HUES48 (cell line): ENCODE measurements around the gene ICOS.

Experiments
- H3K27ac ChIP-seq: one replicate; pipeline ENCODE4 v1.7.0; 2013; ENCODE audit warnings: low read depth, low read length, inconsistent platforms
- H3K27me3 ChIP-seq: 2 replicates; pipeline ENCODE4 v1.6.1; 2013; ENCODE audit warnings: mild to moderate bottlenecking, low read length; ENCODE audit not compliant: control insufficient read depth, insufficient read depth
- H3K36me3 ChIP-seq: 2 replicates; pipeline ENCODE4 v1.6.1; 2013; ENCODE audit warnings: low read length; ENCODE audit not compliant: control insufficient read depth, insufficient read depth
- H3K4me1 ChIP-seq: 2 replicates; pipeline ENCODE4 v1.6.1; 2013; ENCODE audit warnings: mild to moderate bottlenecking, low read length; ENCODE audit not compliant: control insufficient read depth, insufficient read depth
- H3K4me3 ChIP-seq: 2 replicates; pipeline ENCODE4 v1.5.1; 2013; ENCODE audit warnings: mild to moderate bottlenecking, low read depth, low read length
- H3K9ac ChIP-seq: 2 replicates; pipeline ENCODE4 v1.6.1; 2013; ENCODE audit warnings: mild to moderate bottlenecking, low read depth, low read length, moderate library complexity
- H3K9me3 ChIP-seq: 2 replicates; pipeline ENCODE4 v1.6.1; 2013; ENCODE audit warnings: low read length; ENCODE audit not compliant: control insufficient read depth, insufficient read depth

Gene ICOS

GRCh38 chr2:203994735-203995134 lies 58.2 kb downstream of the ICOS start:
- Histone ChIP-seq H3K4me1 (no peaks in the 10 kb centered on the region), H3K4me3 (no peak overlapping the region), H3K36me3 (no peaks in the 10 kb centered on the region), H3K9ac (no peak overlapping the region), H3K9me3 (no peaks in the 10 kb centered on the region), H3K27ac (no peak overlapping the region), H3K27me3 (no peaks in the 10 kb centered on the region)

GRCh38 chr2:203996692-203997091 lies 60.1 kb downstream of the ICOS start:
- H3K4me3 ChIP-seq, result no peak overlapping the region
- no peaks in the 10 kb centered on the region for H3K4me1 ChIP-seq
- no peaks in the 10 kb centered on the region for H3K36me3 ChIP-seq
- no peaks in the 10 kb centered on the region for H3K9me3 ChIP-seq
- no peak overlapping the region for H3K9ac ChIP-seq
- no peaks in the 10 kb centered on the region for H3K27me3 ChIP-seq
- no peak overlapping the region for H3K27ac ChIP-seq

- no peak overlapping the region for H3K9ac ChIP-seq
- H3K4me1 ChIP-seq, result no peaks in the 10 kb centered on the region
- H3K27me3 ChIP-seq, result no peaks in the 10 kb centered on the region
- H3K9me3 ChIP-seq, result no peaks in the 10 kb centered on the region
- H3K4me3 ChIP-seq, result no peak overlapping the region
- H3K36me3 ChIP-seq, result no peaks in the 10 kb centered on the region
- H3K27ac ChIP-seq, result no peak overlapping the region
Observed at GRCh38 chr2:203997481-203997880, 60.9 kb downstream of the ICOS start.

- Histone ChIP-seq H3K27ac (no peak overlapping the region), H3K9me3 (no peaks in the 10 kb centered on the region), H3K36me3 (no peaks in the 10 kb centered on the region), H3K4me3 (no peak overlapping the region), H3K27me3 (no peaks in the 10 kb centered on the region), H3K9ac (no peak overlapping the region), H3K4me1 (no peaks in the 10 kb centered on the region)
Observed at GRCh38 chr2:203997980-203998809, 61.6 kb downstream of the ICOS start.

GRCh38 chr2:203999835-204000234 lies 63.3 kb downstream of the ICOS start:
- no peak overlapping the region for H3K9ac ChIP-seq
- no peaks in the 10 kb centered on the region for H3K9me3 ChIP-seq
- H3K27ac ChIP-seq, result no peak overlapping the region
- H3K4me3 ChIP-seq, result no peak overlapping the region
- no peaks in the 10 kb centered on the region for H3K4me1 ChIP-seq
- no peaks in the 10 kb centered on the region for H3K27me3 ChIP-seq
- no peaks in the 10 kb centered on the region for H3K36me3 ChIP-seq

GRCh38 chr2:204000446-204000845 lies 63.9 kb downstream of the ICOS start:
- no peak overlapping the region for H3K4me3 ChIP-seq
- H3K27me3 ChIP-seq, result no peaks in the 10 kb centered on the region
- H3K9me3 ChIP-seq, result no peaks in the 10 kb centered on the region
- no peak overlapping the region for H3K27ac ChIP-seq
- no peaks in the 10 kb centered on the region for H3K36me3 ChIP-seq
- H3K9ac ChIP-seq, result no peak overlapping the region
- no peaks in the 10 kb centered on the region for H3K4me1 ChIP-seq

GRCh38 chr2:204003276-204003990 lies 66.9 kb downstream of the ICOS start:
- no peaks in the 10 kb centered on the region for H3K9me3 ChIP-seq
- H3K27ac ChIP-seq, result no peak overlapping the region
- H3K9ac ChIP-seq, result no peak overlapping the region
- no peaks in the 10 kb centered on the region for H3K27me3 ChIP-seq
- no peak overlapping the region for H3K4me3 ChIP-seq
- no peaks in the 10 kb centered on the region for H3K4me1 ChIP-seq
- no peaks in the 10 kb centered on the region for H3K36me3 ChIP-seq

GRCh38 chr2:204004912-204005311 lies 68.3 kb downstream of the ICOS start:
- no peaks in the 10 kb centered on the region for H3K36me3 ChIP-seq
- no peaks in the 10 kb centered on the region for H3K27me3 ChIP-seq
- no peak overlapping the region for H3K27ac ChIP-seq
- no peak overlapping the region for H3K4me3 ChIP-seq
- no peaks in the 10 kb centered on the region for H3K4me1 ChIP-seq
- H3K9me3 ChIP-seq, result no peaks in the 10 kb centered on the region
- no peak overlapping the region for H3K9ac ChIP-seq

GRCh38 chr2:204005940-204006721 lies 69.6 kb downstream of the ICOS start:
- no peaks in the 10 kb centered on the region for H3K27me3 ChIP-seq
- no peaks in the 10 kb centered on the region for H3K36me3 ChIP-seq
- H3K4me3 ChIP-seq, result no peak overlapping the region
- no peaks in the 10 kb centered on the region for H3K4me1 ChIP-seq
- no peaks in the 10 kb centered on the region for H3K9me3 ChIP-seq
- H3K9ac ChIP-seq, result no peak overlapping the region
- no peak overlapping the region for H3K27ac ChIP-seq

GRCh38 chr2:204008352-204008751 lies 71.8 kb downstream of the ICOS start:
- Histone ChIP-seq H3K9ac (no peak overlapping the region), H3K27me3 (no peaks in the 10 kb centered on the region), H3K4me1 (no peaks in the 10 kb centered on the region), H3K27ac (no peak overlapping the region), H3K9me3 (no peaks in the 10 kb centered on the region), H3K36me3 (no peaks in the 10 kb centered on the region), H3K4me3 (no peak overlapping the region)
